GM20431 (cell line): Measurements from ENCODE around the gene CCER1.

Experiments used
- in situ Hi-C: fragments of 300-500 bp; cut with MseI, MboI; formaldehyde crosslinking; loops from one replicate; pipeline ENCODE4 v1.15.0; 2020; ENCODE audit warnings: low sequenced_read_pairs; ENCODE audit not compliant: unreplicated experiment

Gene CCER1

DNA sequence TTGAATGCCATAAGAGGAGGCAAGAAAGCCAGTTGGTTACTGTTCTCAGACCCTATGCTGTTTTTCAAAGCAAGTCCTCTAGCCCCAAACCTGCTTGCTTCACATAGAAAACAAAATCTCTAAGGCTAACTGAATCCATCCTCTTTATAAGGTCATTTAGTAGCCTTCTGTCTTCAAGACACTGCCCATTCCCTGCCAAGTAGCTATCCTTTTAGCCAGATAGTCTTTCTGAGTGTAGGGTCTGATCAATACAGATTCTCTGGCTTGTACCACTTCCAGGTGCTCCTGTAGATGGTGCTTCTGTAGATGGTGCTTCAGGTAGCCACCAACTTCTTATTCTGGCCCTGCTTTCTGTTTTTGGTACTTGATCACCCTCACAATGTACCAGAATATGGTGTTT, 15.9 kb upstream of the CCER1 start:
- in situ Hi-C loops: no loop called here

DNA sequence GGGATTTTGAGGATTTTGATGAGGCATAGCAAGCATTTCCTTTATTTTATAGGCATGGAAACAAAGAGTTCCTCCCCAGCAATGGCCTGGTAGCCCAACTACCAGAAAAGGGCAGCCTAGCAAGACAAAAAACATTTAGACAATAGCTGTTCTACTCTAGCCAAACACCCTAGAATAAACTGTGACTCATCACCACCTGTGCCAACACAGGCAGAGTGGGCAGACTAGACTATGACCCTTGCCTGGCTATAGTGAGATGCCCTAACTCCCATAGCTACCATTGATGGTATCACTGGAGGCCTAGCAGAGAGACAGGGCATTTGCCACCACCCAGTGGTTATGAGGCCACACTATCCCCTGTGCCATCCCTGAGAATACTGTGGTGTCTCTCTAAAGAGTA, 15.5 kb upstream of the CCER1 start:
- in situ Hi-C loops: no loop called here

DNA sequence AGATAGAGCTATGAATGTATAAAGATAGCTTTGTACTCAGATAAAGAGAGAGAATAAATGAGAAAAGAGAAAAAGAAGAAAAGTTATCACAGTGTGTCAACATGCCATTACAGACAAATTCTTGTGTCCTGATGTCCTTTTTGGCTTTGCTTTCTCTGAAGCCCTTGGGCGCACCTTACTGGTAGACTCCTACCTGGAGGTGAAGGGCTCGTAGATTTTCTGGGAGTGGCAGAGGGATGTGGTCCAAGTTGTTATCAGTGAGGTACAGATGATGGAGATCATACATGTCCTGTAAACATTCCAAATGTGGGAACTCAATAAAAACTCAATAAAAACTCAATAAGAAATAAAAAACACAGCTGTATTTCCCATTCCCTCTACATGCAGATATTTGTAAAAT, 14.9 kb upstream of the CCER1 start:
- in situ Hi-C loops: no loop called here

DNA sequence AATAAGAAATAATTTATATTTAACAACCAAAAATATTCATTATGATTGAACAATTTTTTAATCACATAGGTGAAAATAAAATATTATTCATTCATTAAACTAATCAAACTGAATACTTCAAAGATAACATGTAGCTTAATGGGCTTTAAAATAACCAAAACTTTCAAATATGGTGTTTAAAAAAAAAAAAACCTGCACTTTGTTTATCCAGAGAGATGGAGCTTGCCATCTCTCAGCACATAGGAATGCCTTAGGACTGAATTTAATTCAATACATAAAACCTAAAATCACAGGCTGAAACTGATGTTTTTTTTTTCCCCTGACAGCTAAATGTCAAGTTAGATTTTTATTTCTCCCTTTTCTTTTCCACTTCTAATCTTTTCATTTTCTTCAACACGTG, 14.4 kb upstream of the CCER1 start:
- in situ Hi-C loops: no loop called here

DNA sequence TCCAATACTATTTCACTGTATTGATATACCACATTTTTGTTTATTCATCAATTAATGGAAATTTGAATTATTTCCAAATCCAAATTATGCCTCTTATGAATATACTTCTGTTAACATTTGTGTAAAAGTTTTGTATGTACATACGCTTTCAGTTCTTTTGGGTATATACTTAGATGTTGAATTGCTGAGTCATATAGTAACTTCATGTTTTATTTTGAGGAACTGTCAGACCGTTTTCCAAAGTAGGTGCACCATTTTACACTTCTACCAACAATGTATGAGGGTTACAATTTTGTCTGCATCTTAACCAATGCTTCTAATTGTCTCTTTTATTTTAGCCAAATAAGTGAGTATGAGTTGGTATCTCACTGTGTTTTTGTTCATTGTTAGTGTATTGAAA, 10.2 kb upstream of the CCER1 start:
- in situ Hi-C loops: no loop called here

DNA sequence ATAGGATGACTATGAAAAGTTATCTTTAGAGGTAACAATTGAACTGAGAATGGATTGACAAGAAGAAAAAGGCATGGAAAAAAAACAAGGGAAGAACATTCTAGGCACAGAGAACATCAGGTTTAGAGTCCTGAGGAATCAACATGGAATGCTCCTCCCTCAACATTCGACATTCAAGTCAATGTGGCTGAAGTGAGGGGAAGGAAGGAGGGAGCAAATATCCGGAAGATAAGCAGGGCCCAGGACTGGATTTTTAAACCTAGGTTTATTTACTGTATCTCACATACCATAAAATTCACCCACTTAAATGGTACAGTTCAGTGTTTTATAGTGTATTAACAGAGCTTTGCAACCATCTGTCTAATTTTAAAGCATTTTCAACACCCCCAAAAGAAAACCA, 9.6 kb upstream of the CCER1 start:
- in situ Hi-C loops: no loop called here

DNA sequence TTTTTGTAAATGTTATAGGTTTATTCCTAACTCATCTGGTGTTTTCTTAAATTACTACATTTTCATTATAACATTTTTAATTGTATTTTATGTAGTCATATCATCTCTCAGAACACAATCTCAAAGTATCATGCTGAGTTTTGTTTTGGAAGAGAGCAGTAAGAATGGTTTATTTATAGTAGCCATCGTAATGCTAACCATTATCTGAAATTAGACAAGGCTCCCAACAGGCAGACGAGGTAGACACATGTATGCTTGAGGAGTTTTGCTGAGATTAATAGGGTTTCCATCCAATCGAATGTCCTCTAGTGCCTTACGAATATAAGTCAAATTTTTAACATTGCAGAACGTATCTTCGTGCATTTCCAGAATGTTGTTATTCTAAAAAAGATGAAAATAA, 9.0 kb upstream of the CCER1 start:
- in situ Hi-C loops: no loop called here

DNA sequence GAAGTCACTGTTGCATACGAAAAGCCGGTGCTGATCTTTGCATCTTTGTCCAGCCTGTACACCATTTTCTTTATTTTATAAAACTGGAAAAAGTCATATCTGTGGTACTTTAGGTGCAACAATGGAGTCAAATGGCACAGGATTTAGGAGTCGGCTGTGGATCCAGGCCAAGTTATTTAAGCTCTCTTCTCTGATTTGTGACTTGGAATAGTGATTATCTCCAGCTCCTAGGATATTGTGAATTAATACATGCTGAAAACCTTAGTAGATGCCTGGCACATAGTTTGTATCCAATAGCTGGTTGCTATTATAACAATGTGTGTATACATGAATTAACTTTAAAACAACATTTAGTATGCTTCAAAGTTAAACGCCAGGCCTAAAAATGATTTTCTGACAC, 6.2 kb upstream of the CCER1 start:
- in situ Hi-C loops: no loop called here

DNA sequence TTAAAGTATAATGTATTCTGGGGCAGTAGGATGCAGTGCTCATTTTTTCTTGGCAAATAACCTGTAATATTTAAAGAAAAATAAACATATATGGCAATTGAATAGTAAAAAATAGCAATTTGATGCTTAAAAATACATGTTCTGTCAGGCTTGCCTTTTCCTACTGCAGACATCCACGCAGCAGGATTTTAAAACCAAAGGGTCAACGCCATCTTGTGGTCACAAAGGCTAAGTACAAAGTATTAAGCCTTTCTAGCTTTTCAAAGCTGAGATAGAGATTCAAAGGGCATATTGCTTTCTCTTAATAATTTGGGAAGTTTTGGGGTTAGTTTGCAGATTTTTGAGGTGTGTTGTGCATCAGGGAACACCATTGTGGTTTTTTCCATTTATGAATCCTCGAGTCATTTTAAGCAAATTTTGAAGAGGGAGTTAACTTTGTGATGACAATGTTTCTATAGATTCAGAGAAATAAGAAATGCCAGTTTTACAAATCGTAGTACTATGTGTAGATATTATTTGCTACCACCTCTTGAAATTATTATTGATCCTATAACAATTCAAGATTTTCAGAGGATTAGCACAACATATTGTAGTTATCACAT, 4.7 kb upstream of the CCER1 start:
- in situ Hi-C loops: no loop called here

DNA sequence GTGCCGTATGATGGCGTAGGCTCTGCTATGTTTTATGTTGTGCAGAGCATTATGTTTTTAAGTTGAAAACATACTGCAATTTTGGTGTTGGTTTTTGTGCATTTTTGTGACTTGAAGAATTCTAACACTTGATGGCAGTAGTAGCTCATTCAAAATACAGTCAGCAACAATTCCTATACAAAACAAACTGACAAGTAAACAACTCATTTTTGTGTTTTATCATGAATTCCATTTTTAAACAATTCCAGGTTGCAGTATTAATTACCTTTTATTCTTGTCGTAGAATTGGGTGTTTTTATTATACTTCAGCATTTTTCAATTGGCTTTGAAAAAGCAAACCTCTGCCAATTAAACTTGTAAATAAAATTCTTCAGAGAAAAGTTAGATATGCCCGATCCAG, 4.1 kb upstream of the CCER1 start:
- in situ Hi-C loops: no loop called here

DNA sequence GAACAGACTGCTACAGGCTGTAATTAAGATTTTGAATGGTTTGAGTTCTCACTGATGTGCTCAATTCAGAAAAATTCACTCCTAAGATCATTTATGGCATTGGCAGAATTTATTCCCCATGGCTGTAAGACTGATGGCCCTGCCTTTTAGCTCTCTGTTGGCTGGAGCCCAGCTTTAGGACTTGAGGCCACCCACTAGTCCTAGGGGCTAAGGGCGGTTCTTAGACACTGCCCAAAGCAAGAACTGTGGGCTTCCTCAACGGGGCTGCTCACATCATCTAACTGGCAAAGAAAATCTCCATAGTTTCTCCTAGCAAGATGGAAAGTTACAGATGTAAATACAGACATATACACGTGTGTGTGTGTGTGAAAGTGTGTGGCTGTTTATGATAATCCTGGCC, 3.4 kb upstream of the CCER1 start:
- in situ Hi-C loops: no loop called here

DNA sequence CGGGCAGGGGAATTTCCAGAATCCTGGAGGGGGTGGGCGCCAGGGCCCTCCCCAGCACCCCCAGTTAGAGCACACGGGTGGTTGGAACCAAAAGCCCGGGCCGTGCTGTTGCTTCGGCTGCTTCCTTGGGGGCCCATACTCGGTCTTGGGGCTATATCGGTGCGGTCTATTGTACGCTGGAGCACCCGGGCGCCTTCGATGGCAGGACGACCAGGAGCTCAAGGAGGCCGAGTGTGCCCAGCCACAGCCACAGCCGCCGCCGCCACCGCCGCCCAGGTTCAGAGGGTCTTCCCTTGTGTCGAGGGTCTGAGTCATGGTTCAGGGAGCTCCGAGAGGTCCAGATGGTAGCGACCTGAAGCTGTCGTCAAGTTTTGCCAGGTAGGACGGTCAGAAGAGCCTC, 548 bp downstream of the CCER1 start:
- in situ Hi-C loops: no loop called here

DNA sequence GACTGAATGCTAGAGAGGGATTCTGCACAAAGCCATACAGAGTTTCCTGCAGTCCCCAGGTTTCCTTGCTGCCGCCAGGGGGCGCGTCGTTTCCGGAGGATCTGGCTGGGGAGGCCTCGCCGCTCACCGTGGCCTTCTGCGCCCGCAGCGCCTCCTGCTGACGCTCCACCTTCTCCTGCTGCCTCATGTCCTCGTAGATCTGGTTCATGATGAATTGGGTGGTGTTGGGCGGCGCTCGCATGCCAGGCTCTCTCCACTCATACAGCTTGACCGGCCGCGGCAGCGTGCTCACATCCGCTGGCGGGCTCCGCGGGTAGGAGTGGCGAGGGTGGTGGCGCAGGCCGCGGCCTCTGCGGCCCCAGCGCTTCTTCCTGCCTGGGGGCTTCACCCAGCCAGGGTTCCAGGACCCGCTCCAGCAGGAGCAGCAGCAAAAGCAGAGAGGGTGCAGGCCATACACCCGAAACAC, 987 bp downstream of the CCER1 start:
- in situ Hi-C loops: no loop called here

DNA sequence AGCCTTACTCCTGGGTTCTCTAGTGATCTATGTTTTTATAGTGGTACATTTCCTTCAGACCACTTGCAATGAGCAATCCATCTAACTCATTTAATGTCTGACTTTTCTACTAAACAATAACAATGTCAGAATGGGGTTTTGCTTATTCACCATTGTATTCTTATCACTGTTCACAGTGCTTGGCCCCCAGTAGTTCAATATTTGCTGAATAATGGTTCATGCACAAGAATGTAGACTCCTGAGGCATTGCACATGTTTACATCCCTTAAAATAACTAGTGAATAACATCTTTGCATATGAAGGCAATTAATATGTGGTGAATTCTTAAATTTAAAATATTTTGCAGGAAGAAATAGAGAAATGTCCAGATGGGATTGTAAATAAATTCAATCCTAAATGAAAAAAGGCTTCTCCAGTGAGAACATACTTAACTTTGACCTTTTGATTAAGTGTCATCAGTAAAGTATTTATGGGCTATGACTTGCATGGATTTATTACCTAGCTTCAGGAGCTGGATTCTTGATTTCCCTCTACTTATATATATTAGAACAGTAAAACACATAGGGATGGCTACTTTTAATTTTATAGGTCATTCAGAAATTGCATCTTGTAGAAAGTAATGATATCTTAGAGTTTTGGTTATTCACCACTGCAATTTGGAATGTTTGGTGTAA, 3.4 kb downstream of the CCER1 start:
- in situ Hi-C loops: no loop called here

DNA sequence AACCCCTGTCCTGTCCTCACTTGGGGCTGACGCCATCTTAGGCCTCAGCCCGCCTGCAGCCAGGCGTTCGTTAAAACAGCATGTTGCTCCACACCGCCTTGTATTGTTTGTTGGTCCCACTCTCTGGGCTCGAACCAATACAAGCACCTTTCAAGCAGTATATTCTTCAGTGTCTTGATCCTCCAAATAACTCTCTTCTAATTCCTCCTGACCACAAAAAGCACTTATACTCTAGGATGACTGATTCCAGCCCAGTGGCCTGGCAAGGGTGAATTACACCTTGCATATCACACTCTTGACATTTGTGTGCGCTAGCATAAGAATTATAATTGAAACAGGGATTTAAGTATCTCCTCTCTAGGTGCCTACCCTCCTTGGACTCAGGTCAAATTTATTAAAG, 7.1 kb downstream of the CCER1 start:
- in situ Hi-C loops: no loop called here

DNA sequence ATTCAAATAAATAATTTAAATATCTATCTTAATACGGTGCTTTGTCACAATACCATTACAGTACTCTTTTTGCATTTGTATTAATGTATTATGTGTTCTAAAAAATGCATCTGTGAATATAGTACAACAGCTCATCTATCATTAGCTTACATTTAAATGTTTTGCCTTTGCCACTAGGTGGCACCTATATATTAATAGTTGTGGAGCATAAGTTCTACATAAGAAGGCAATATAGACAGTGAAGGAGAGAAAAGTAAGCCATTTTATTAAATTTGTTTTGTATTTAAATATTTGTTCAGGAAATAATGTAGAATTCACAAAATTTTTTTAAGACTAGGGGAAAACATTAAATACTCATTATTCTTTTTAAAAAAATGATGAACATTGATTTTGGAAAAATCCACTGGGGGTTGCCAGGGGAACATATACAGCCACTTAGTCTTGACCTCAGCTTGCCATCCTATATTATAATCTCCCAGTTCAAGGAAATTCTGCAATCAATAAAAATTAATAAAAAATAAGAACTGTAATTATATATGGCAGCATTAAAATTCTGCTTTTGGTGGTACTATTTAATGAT, 9.8 kb downstream of the CCER1 start:
- in situ Hi-C loops: no loop called here

DNA sequence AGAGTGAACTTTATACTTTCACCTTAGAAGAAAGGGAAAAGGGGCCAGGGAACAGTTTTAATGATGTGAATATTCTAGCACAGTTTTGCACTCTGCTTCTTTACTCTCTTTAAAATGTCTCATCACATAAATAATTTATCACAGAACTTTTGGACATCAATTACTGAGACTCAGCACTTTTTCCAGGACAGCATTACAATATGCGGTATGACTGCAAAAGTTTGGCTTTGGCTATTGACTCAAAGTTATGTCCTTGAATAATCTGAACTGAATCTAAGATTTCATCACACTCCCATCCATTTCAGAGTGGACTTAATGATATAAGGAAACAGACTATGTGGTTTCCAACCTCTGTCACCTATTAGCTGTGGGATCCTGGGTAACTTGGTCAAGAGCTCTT, 11.7 kb downstream of the CCER1 start:
- in situ Hi-C loops: no loop called here

DNA sequence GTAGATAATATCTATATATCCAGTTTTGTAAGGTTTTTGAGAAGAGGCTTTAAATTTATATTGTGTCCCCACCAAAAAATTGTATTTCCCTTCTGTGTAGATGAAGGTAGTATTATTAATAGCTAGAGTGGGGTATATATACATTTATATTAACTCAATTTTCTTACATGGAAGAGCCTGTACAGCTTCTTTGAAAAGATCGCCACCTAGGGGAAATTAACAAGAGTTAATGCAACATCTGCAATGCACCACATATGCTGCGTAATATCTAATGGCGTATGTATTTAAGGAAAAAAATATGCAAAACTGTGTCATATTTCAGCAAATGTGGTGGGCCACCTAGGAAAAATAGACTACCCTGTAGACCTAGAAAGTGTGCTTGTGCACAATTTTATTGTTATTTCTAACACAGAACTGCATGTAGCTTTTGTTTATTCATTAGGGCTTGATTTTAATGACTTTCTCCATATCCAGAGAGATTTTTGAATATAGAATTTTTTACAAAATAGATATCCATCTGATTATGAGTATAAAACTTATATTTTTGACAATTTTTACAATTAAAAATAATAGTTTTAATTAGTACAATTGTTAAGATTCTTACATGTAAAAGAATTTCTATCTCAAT, 14.0 kb downstream of the CCER1 start:
- in situ Hi-C loops: no loop called here

DNA sequence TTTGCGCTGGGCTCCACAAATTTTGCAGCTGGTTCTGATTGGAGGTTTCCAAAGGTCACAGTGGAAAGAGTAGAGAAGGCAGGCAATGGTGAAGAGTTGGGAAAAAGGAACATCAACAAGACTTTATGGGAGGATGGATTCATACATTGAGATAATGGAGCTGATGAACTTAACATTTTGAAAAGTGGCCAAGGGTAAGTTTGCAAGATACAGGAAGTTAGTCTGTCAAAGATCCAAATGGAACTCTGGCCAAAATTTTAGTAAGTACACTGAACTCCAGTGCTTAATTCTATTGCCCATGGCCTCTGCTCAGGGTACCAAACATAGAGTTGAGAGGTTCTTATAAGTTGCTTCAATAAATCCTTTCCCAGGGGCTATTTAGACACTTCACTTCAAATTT, 15.6 kb downstream of the CCER1 start:
- in situ Hi-C loops: no loop called here

DNA sequence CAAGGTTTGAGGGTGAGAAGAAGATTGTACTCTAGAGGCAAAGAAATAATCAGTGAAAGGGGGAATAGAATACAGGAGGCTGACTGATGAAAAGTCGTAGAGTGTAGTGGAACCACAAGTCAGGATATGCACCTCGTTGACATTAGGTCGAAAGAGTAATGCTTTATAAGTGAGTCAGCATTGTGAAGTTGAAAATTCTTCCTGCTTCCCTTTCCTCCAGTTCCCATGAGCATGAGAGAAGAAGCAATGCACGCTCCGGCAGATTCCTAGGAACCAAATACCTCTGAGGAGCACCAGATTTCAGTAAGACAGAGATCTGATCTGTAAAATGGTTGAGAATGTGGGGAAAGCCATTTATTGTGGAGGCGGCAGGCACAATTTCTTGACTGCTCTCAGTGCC, 16.5 kb downstream of the CCER1 start:
- in situ Hi-C loops: no loop called here

DNA sequence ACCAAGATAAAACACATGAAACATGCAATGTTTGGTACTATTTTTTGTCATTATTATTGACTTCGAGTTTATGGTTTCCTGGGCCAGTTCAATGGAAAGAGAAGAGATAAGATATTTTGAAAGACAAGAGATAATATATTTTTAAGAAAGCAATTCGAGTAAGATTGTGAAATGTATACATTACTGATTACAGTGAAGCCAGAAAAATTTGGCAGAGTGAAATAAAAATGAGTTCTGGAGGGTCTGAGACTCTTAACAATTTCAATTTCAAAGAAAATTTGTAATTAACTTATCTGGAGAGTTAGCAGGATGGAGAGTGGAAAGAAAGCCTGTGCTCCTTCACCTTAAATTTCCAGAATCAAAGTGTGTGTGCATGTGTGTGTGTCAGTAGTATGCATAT, 17.3 kb downstream of the CCER1 start:
- in situ Hi-C loops: no loop called here
